ENCODE data around the gene TCIRG1. TPM values are rescaled to one million over a fixed set of nuclear protein-coding genes. Genes with fewer than 3 reads are reported as not detected.

The TCIRG1 gene
- total RNA-seq, 1 experiment from 2014 or later, result 158 TPM

GRCh38 chr11:68017980-68018729 is 20.7 kb upstream of the TCIRG1 start:
- H3K9me3 ChIP-seq (ENCODE audit: control insufficient read depth, insufficient read depth, low read depth, low read length), result no peaks in the 10 kb centered on the region
- H3K27me3 ChIP-seq (ENCODE audit: control insufficient read depth, insufficient read depth, low read length), result no peaks in the 10 kb centered on the region
- no TSS peak for BruUV-seq (replicated peaks)
- ATAC-seq, result no peak
- no peak overlapping the region for H3K4me3 ChIP-seq (ENCODE audit: low read depth in 2 of 2, low read length in 2 of 2)
- in situ Hi-C loops (cut with HindIII; ENCODE audit: low pct_unique_long_range_greater_than_20kb, low sequenced_read_pairs) (no loop called here), intact Hi-C loops (cut with micrococcal nuclease; ENCODE audit: unreplicated experiment) (no loop called here)
- peaks cover 57% of the 10 kb centered on the region for H3K4me1 ChIP-seq (ENCODE audit: control insufficient read depth, insufficient read depth, low read length)
- CTCF ChIA-PET, result no interaction called here
- no peak for DNase-seq (ENCODE audit: low read depth, low spot score)
- H3K27ac ChIP-seq (ENCODE audit: low read length), result peak overlapping the region; percentile 30; the same call in 1 of the 2 replicates
- POLR2A ChIA-PET, result no interaction called here
- no peak for TF ChIP-seq TCF7L2 (IDR thresholded peaks at IDR 0.05; ENCODE audit: low read depth, low read length)
- TF ChIP-seq CTCF (IDR thresholded peaks at IDR 0.05), result no peak
- no peak for TF ChIP-seq SIN3A (IDR thresholded peaks at IDR 0.05; ENCODE audit: borderline replicate concordance, insufficient read depth, low read depth, low read length)
- TF ChIP-seq POLR2AphosphoS5 (IDR thresholded peaks at IDR 0.05; ENCODE audit: low read depth, low read length), result no peak
- TF ChIP-seq, protein P1, sequence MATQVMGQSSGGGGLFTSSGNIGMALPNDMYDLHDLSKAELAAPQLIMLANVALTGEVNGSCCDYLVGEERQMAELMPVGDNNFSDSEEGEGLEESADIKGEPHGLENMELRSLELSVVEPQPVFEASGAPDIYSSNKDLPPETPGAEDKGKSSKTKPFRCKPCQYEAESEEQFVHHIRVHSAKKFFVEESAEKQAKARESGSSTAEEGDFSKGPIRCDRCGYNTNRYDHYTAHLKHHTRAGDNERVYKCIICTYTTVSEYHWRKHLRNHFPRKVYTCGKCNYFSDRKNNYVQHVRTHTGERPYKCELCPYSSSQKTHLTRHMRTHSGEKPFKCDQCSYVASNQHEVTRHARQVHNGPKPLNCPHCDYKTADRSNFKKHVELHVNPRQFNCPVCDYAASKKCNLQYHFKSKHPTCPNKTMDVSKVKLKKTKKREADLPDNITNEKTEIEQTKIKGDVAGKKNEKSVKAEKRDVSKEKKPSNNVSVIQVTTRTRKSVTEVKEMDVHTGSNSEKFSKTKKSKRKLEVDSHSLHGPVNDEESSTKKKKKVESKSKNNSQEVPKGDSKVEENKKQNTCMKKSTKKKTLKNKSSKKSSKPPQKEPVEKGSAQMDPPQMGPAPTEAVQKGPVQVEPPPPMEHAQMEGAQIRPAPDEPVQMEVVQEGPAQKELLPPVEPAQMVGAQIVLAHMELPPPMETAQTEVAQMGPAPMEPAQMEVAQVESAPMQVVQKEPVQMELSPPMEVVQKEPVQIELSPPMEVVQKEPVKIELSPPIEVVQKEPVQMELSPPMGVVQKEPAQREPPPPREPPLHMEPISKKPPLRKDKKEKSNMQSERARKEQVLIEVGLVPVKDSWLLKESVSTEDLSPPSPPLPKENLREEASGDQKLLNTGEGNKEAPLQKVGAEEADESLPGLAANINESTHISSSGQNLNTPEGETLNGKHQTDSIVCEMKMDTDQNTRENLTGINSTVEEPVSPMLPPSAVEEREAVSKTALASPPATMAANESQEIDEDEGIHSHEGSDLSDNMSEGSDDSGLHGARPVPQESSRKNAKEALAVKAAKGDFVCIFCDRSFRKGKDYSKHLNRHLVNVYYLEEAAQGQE (IDR thresholded peaks at IDR 0.05; ENCODE audit: insufficient read depth in 1 of 2, low read depth in 2 of 2, low read length in 1 of 2), result no peak
- H3K36me3 ChIP-seq (ENCODE audit: control insufficient read depth, insufficient read depth, low read length), result no peaks in the 10 kb centered on the region

- Histone ChIP-seq H3K4me3 (ENCODE audit: low read depth in 2 of 2, low read length in 2 of 2) (no peak overlapping the region), H3K27me3 (ENCODE audit: control insufficient read depth, insufficient read depth, low read length) (no peaks in the 10 kb centered on the region), H3K9me3 (ENCODE audit: control insufficient read depth, insufficient read depth, low read depth, low read length) (no peaks in the 10 kb centered on the region), H3K27ac (ENCODE audit: low read length) (no peak overlapping the region), H3K36me3 (ENCODE audit: control insufficient read depth, insufficient read depth, low read length) (no peaks in the 10 kb centered on the region), H3K4me1 (ENCODE audit: control insufficient read depth, insufficient read depth, low read length) (peaks cover 51% of the 10 kb centered on the region)
- in situ Hi-C loops (cut with HindIII; ENCODE audit: low pct_unique_long_range_greater_than_20kb, low sequenced_read_pairs), result no loop called here
- no TSS peak for BruUV-seq (replicated peaks)
- CTCF ChIA-PET, result no interaction called here
- TF ChIP-seq POLR2AphosphoS5 (IDR thresholded peaks at IDR 0.05; ENCODE audit: low read depth, low read length), result no peak
- no peak for TF ChIP-seq SIN3A (IDR thresholded peaks at IDR 0.05; ENCODE audit: borderline replicate concordance, insufficient read depth, low read depth, low read length)
- no peak for TF ChIP-seq CTCF (IDR thresholded peaks at IDR 0.05)
- ATAC-seq, result no peak
- intact Hi-C loops (cut with micrococcal nuclease; ENCODE audit: unreplicated experiment), result no loop called here
- no peak for DNase-seq (ENCODE audit: low read depth, low spot score)
- POLR2A ChIA-PET, result no interaction called here
These were observed 20.1 kb upstream of the TCIRG1 start for GRCh38 chr11:68018730-68019190.

All from Panc1 (cell line).